Right kidney (tissue), 9 donors: ENCODE data around the gene DPH5.
A peak's percentile ranks its signal among the peaks of the same experiment; 100 is the strongest.
"Not testable (repeated sequence)": the region's sequence is repeated elsewhere in the genome, so short reads cannot be mapped to it uniquely, and the experiment has no call there.

Experiments used
- DNase-seq: peaks from one replicate; pipeline ENCODE4 v3.0.0-alpha.2; 2016
- long read RNA-seq, 8 donors: transcript quantifications; one replicate each; lab custom pipeline, GENCODE V29; 2026

DPH5 gene
- long read RNA-seq, donor 1, transcript DPH5-203 (8 exons, 1,316 nt) = major isoform, 19 of 29 reads
- long read RNA-seq, donor 1, partial matches to known transcripts = 8 of 29 reads
- long read RNA-seq, donor 1, other reads (novel, unspliced or antisense) = 0 of 29 reads
- long read RNA-seq, donor 2, transcript DPH5-203 (8 exons, 1,316 nt) = major isoform, 9 of 14 reads
- long read RNA-seq, donor 2, partial matches to known transcripts = 0 of 14 reads
- long read RNA-seq, donor 2, other reads (novel, unspliced or antisense) = 0 of 14 reads
- long read RNA-seq, donor 3, transcript DPH5-203 (8 exons, 1,316 nt) = major isoform, 11 of 13 reads
- long read RNA-seq, donor 3, partial matches to known transcripts = 0 of 13 reads
- long read RNA-seq, donor 3, other reads (novel, unspliced or antisense) = 0 of 13 reads
- long read RNA-seq, donor 4, transcript DPH5-203 (8 exons, 1,316 nt) = major isoform, 11 of 20 reads
- long read RNA-seq, donor 4, partial matches to known transcripts = 5 of 20 reads
- long read RNA-seq, donor 4, other reads (novel, unspliced or antisense) = 0 of 20 reads
- long read RNA-seq, donor 5, transcript DPH5-203 (8 exons, 1,316 nt) = major isoform, 17 of 22 reads
- long read RNA-seq, donor 5, partial matches to known transcripts = 0 of 22 reads
- long read RNA-seq, donor 5, other reads (novel, unspliced or antisense) = 0 of 22 reads
- long read RNA-seq, donor 6, transcript DPH5-203 (8 exons, 1,316 nt) = major isoform, 11 of 39 reads
- long read RNA-seq, donor 6, partial matches to known transcripts = 14 of 39 reads
- long read RNA-seq, donor 6, other reads (novel, unspliced or antisense) = 10 of 39 reads
- long read RNA-seq, donor 7, transcript DPH5-203 (8 exons, 1,316 nt) = major isoform, 23 of 70 reads
- long read RNA-seq, donor 7, partial matches to known transcripts = 28 of 70 reads
- long read RNA-seq, donor 7, other reads (novel, unspliced or antisense) = 12 of 70 reads
- long read RNA-seq, donor 8, transcript DPH5-203 (8 exons, 1,316 nt) = major isoform, 10 of 20 reads
- long read RNA-seq, donor 8, partial matches to known transcripts = 5 of 20 reads
- long read RNA-seq, donor 8, other reads (novel, unspliced or antisense) = 0 of 20 reads

- peak; percentile 95 for DNase-seq
These were observed at the start of gene DPH5 for GRCh38 chr1:101025657-101026429. Gene DPH5, minus strand, starts transcription at chr1:101025784. Its CDS starts 341 bp downstream, at chr1:101025443.

- DNase-seq = no peak
These were observed 48.3 kb upstream of the DPH5 start for GRCh38 chr1:101073836-101074235.

GRCh38 chr1:101071470-101071891 lies 45.9 kb upstream of the DPH5 start:
- DNase-seq = no peak

DNA sequence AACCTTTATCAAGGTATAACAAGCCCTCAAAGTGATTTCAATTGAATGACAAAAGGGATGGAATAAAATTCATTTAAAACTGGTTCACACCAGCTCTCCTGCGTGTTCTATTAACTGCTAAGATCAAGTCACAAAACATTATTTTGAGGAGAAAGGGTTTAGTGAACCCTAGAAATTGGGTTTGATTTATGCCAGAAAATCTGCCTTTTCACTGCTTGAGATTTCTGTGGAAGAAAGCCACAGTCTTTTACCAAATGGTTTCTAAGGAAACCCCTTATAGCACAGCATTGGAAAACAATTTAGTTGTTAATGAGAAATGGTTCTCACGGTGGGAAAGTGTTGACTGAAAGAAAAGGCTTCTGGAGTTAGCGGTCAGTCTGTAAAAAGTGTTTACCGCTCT lies 43.6 kb upstream of the DPH5 start:
- no peak for DNase-seq

DNA sequence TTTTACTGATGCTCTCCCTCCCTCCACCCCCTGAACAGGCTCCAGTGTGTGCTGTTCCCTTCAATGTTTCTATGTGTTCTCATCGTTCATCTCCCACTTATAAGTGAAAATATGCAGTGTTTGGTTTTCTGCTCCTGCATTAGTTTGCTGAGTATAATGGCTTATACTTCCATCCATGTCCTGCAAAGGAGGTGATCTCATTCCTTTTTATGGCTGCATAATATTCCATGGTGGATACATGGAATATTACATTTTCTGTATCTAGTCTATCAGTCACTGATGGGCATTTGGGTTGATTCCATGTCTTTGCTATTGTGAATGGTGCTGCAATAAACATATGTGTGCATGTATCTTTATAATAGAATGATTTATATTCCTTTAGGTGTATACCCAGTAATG lies 41.4 kb upstream of the DPH5 start:
- not testable (repeated sequence) for DNase-seq

DNA sequence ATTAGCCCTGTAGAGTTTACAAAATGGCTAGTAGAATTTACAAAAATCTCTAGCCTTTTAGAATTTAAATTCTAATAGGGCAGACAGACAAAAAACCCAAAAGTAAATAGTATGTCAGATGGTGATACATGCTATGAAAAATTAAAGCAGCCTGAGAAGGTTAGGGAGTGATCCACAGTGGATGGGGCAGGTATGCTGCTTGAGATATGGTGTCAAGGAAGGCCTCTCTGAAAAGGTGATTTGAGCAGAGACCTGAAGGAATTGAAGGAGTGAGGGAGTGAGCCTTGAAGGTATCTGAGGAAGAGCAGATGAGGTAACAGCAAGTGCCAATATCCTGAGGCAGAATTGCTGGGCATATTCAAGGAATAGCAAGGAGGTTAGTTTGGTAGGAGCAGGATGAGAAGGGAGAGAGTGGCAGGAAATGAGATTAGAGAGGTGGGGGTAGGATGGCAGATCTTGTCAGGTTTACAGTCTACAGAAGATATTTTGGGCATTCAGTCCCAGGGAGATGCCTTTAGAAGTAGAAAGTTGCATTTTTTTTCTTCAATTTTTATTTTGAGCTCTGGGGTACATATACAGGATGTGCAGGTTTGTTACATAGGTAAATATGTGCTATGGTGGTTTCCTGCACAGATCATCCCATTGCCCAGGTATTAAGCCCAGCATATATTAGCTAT lies 40.8 kb upstream of the DPH5 start:
- no peak for DNase-seq

GRCh38 chr1:101065575-101065974 lies 40.0 kb upstream of the DPH5 start:
- DNase-seq = no peak

DNA sequence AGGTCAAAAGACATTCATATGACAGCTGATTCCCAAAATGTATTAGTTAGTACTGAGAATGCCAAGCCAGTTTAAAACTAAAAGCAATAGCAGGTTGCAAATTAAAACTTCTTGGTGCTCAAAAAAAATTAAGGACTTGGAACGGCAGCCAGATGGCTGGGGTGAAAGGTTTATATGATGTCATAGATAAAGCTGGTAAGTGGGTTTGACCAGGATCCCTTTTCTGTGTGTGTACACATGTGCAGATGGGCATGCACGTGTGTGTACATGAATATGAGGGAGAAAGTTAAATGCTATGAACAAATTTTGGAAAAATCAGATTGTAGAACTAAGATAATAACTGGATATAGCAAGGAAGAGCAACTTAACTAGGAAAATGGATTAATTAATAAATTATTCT lies 39.1 kb upstream of the DPH5 start:
- no peak for DNase-seq

DNA sequence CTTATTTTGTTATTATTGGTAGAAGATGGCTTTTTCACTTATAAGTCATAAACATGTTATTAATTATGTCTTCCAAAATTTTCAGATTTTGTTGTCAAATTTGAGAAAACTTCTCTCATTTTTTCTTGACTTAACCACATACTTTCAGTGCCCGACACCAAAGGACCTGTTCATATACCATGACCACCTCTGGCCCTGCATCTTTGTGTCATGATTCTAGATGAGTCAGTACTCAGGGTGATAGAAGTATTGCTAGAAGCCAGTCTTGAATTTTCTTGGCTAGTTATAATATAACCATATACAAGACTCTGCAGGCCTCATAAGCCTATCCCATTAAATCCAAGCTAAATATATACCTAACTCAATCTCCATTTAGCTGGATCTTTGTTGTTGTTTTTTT lies 35.4 kb upstream of the DPH5 start:
- DNase-seq = no peak

DNA sequence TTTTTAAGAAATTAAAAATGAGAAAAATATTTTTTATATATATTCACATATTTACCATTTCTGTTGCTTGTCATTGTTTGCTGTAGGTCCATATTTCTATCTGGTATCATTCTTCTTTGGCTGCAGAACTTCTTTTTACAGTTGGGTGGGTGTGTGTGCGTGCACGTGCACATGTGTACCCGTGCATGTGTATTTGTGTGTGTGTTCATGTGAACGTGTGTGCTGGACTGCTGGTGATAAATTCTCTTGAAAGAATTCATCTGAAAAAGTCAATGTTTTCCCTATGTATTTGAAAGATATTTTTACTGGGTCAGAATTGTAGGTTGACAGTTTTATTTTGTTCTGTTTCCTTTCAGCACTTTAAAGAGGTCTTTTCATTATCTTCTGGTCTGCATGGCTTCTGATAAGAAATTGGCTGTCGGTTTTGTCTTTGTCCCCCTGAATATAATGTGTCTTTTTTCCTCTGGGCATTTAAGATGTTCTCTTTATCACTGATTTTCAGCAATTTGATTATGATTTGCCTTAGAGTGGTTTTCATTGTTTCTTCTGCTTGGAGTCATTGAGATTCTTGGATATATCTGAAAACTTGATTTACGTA lies 34.5 kb upstream of the DPH5 start:
- DNase-seq = no peak

GRCh38 chr1:101055623-101056022 lies 30.0 kb upstream of the DPH5 start:
- DNase-seq = no peak

- no peak for DNase-seq
These were observed 26.4 kb upstream of the DPH5 start for GRCh38 chr1:101051688-101052638.

- DNase-seq = no peak
These were observed 25.3 kb upstream of the DPH5 start for GRCh38 chr1:101050869-101051268.

DNA sequence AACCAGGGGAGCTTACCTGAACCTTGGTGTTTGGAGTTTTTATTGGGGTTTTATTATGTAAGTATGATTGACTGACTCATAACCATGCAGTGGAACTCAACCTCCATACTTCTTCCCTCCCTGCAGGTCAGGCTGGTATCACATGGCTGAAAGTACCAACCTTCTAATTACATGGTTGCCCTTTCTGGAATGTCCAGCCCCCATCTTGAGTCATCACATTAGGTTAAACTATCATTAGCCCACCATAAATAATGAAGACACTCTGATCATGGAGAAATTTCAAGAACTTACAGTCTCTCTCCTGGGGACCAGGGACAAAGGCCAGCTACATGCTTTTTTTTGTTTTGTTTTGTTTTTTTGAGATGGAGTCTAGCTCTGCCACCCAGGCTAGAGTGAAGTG lies 19.2 kb upstream of the DPH5 start:
- no peak for DNase-seq

GRCh38 chr1:101044259-101044658 lies 18.7 kb upstream of the DPH5 start:
- no peak for DNase-seq

- DNase-seq = no peak
These were observed 18.2 kb upstream of the DPH5 start for GRCh38 chr1:101043776-101044175.

DNA sequence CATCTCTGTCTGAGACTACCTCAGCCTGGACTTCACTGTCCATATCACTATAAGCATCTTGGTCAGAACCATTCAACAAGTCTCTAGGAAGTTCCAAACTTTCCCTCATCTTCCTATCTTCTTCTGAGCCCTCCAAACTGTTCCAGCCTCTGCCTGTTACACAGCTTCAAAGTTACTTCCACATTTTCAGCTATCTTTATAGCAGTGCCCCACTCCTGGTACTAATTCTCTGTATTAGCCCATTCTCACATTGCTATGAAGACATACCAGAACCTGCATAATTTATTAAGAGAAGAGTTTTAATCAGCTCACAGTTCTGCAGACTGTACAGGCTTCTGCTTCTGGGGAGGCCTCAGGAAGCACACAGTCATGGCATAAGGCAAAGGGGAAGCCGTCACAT lies 15.7 kb upstream of the DPH5 start:
- no peak for DNase-seq

GRCh38 chr1:101040666-101041065 lies 15.1 kb upstream of the DPH5 start:
- DNase-seq = no peak

DNA sequence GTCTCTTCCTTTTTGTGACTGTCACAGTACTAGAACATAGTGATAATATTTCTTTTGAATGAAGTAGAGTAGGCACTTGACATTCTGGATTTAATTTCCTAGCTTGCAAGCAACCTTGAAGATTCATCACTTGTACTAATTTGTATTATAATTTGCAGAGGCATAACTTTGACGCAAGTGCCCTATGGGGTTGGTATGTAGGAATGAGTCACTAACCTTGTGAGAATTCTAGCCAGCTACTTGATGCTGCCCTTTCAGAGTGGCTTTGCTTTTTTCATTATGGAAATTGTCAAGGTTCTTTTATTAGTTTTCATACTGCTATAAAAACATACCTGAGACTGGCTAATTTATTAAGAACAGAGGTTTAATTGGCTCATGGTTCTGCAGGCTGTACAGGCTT lies 13.7 kb upstream of the DPH5 start:
- DNase-seq = no peak

DNA sequence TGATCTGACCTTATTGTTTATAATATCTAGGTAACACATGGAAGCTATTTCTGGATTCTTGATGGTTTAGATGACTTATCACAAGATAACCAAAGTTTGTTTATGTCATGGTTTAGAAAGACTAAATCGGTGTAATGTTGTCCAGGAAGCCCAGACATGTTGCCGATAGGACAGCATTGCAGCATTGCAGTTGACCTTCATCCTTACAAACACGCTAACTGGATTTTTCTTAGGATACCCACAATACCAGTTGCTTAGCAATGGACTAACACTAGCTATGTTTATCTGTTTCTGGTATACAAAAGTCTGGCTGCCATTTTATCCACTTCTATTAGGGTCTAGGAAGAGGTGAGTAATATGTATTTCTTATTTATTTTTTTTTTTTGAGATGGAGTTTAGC lies 11.7 kb upstream of the DPH5 start:
- no peak for DNase-seq
